Measurements from ENCODE around the gene ADA.
"Not testable (repeated sequence)": the region's sequence is repeated elsewhere in the genome, so short reads cannot be mapped to it uniquely, and the experiment has no call there.

ADA gene

GRCh38 chr20:44683263-44684046 lies 32.0 kb upstream of the ADA start:
- no peak overlapping the region for H3K27ac Mint-ChIP-seq
- H3K9me3 Mint-ChIP-seq, result no peaks in the 10 kb centered on the region
- peaks cover 11% of the 10 kb centered on the region for H3K27me3 Mint-ChIP-seq (ENCODE audit: low read depth)
- TF ChIP-seq CTCF (IDR thresholded peaks at IDR 0.05; ENCODE audit: unreplicated experiment in 3 of 3), result peak; percentile 64 to 73 (median 68)
- H3K36me3 Mint-ChIP-seq (ENCODE audit: low read depth), result no peaks in the 10 kb centered on the region
- H3K4me1 Mint-ChIP-seq, result peaks cover 12% of the 10 kb centered on the region
- H3K4me3 Mint-ChIP-seq, result no peak overlapping the region

DNA sequence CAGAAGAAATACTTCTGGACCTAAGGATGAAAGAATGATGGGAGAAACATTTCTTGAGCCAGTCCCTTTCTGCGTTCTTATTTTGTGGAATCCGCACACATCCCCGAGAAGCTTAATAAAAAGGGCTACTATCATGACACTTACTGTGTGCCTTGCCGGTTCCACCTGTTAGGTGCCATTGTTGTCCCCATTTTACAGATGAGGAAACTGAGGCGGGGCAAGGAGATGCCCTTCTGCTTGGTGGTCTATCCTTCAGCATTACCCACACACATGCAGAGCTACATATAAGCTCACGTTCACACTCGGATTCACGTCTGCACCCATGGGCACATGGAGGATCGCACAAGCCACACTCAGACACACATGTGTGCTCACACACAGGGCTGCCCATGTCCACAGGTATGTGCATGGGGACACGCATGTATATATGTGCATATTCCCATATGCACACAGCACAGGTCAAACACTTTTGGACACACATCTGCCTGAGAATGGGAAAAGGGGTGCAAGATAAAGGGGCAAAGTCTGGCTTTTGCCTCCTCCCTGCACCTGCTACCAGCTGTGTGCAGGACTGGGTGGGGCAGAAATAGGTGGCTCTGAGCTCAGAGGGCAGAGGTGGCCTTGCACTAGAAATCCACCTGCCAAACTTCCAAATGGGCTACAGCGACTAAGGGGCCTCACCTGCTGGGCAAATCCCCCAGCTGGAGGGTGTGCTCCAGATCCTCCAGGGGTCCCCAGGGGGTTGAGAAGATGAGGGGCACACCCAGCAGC lies 30.5 kb upstream of the ADA start:
- no peaks in the 10 kb centered on the region for H3K9me3 Mint-ChIP-seq
- peaks cover 11% of the 10 kb centered on the region for H3K27me3 Mint-ChIP-seq (ENCODE audit: low read depth)
- TF ChIP-seq CTCF (IDR thresholded peaks at IDR 0.05; ENCODE audit: unreplicated experiment in 3 of 3), result no peak
- H3K4me3 Mint-ChIP-seq, result no peak overlapping the region
- no peaks in the 10 kb centered on the region for H3K36me3 Mint-ChIP-seq (ENCODE audit: low read depth)
- no peak overlapping the region for H3K27ac Mint-ChIP-seq
- peaks cover 15% of the 10 kb centered on the region for H3K4me1 Mint-ChIP-seq

GRCh38 chr20:44678990-44679611 lies 27.6 kb upstream of the ADA start:
- no peak for TF ChIP-seq CTCF (IDR thresholded peaks at IDR 0.05; ENCODE audit: unreplicated experiment in 3 of 3)
- peaks cover 5% of the 10 kb centered on the region for H3K27me3 Mint-ChIP-seq (ENCODE audit: low read depth)
- H3K4me1 Mint-ChIP-seq, result peaks cover 8% of the 10 kb centered on the region
- peak overlapping the region in 1 of 3 experiments; percentile 49 for H3K27ac Mint-ChIP-seq
- H3K4me3 Mint-ChIP-seq, result no peak overlapping the region
- H3K9me3 Mint-ChIP-seq, result no peaks in the 10 kb centered on the region
- no peaks in the 10 kb centered on the region for H3K36me3 Mint-ChIP-seq (ENCODE audit: low read depth)

- no peak for TF ChIP-seq CTCF (IDR thresholded peaks at IDR 0.05; ENCODE audit: unreplicated experiment in 3 of 3)
- Mint-ChIP-seq H3K4me3 (no peak overlapping the region), H3K9me3 (no peaks in the 10 kb centered on the region), H3K36me3 (ENCODE audit: low read depth) (no peaks in the 10 kb centered on the region), H3K4me1 (peaks cover 8% of the 10 kb centered on the region), H3K27ac (no peak overlapping the region), H3K27me3 (ENCODE audit: low read depth) (peaks cover 5% of the 10 kb centered on the region)
These were observed 26.7 kb upstream of the ADA start for GRCh38 chr20:44678242-44678641.

- H3K4me1 Mint-ChIP-seq; H3K36me3 Mint-ChIP-seq (ENCODE audit: low read depth); H3K27me3 Mint-ChIP-seq (ENCODE audit: low read depth); H3K4me3 Mint-ChIP-seq; H3K27ac Mint-ChIP-seq; H3K9me3 Mint-ChIP-seq: not testable (repeated sequence)
These were observed 20.9 kb upstream of the ADA start for GRCh38 chr20:44672318-44672902.

DNA sequence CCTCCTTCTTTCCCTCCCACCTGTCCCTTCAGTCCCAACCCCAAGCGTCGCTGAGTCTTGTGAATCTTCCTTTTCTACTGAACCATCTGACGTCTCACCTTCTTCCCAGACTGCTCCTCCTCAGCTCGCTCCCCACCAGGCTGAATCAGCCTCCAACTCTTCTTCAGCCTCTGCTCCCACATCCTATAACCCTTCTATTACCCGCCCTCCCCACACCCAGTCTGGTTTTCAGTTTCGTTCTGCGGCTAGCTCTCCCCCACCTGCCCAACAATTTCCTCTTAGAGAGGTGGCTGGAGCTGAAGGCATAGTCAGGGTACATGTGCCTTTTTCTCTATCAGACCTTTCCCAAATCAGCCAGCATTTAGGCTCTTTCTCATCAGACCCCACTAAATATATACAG lies 20.0 kb upstream of the ADA start:
- H3K36me3 Mint-ChIP-seq (ENCODE audit: low read depth); H3K27ac Mint-ChIP-seq; H3K9me3 Mint-ChIP-seq; H3K4me1 Mint-ChIP-seq; H3K4me3 Mint-ChIP-seq; H3K27me3 Mint-ChIP-seq (ENCODE audit: low read depth): not testable (repeated sequence)

GRCh38 chr20:44670851-44671250 lies 19.4 kb upstream of the ADA start:
- H3K27ac Mint-ChIP-seq; H3K4me1 Mint-ChIP-seq; H3K9me3 Mint-ChIP-seq; H3K27me3 Mint-ChIP-seq (ENCODE audit: low read depth); H3K36me3 Mint-ChIP-seq (ENCODE audit: low read depth); H3K4me3 Mint-ChIP-seq: not testable (repeated sequence)
